GM23338 (cell line): ENCODE data around the gene CHN1. TPM values are rescaled to one million over a fixed set of nuclear protein-coding genes. Genes with fewer than 3 reads are reported as not detected.

Source experiments
- ATAC-seq: fragments of 200-7000 bp; cut with Tn5 transposase; 3 replicates; pipeline ENCODE4 v1.9.1; 2020
- DNase-seq: peaks from one replicate; pipeline ENCODE4 v3.0.0-alpha.2; 2015; ENCODE audit warnings: low spot score
- H2AFZ ChIP-seq: fragments of 200-600 bp; sonication (generic); 2 replicates; pipeline ENCODE4 v1.8.0; 2016; ENCODE audit warnings: antibody characterized with exemption, mild to moderate bottlenecking, moderate library complexity
- H3F3A ChIP-seq: fragments of 200-600 bp; sonication (generic); replicated peaks from 2 replicates; pipeline ENCODE4 v1.8.0; 2017; ENCODE audit warnings: antibody characterized with exemption, mixed run types, low read depth
- H3K27ac ChIP-seq: fragments of 200-600 bp; sonication (generic); 2 replicates; pipeline ENCODE4 v1.6.1; 2016; ENCODE audit warnings: low read depth
- H3K27me3 ChIP-seq: fragments of 200-600 bp; sonication (generic); 2 replicates; pipeline ENCODE4 v1.8.0; 2016; ENCODE audit warnings: mild to moderate bottlenecking, mixed run types, moderate library complexity; ENCODE audit not compliant: insufficient read depth
- H3K36me3 ChIP-seq: fragments of 200-600 bp; sonication (generic); 2 replicates; pipeline ENCODE4 v1.8.0; 2016; ENCODE audit warnings: mild to moderate bottlenecking; ENCODE audit not compliant: insufficient read depth
- H3K4me1 ChIP-seq: fragments of 200-600 bp; sonication (generic); 2 replicates; pipeline ENCODE4 v1.8.0; 2016; ENCODE audit warnings: mild to moderate bottlenecking, moderate library complexity; ENCODE audit not compliant: insufficient read depth
- H3K4me2 ChIP-seq: fragments of 200-600 bp; sonication (generic); 2 replicates; pipeline ENCODE4 v1.7.1; 2017; ENCODE audit warnings: mixed run types
- H3K4me3 ChIP-seq: fragments of 200-600 bp; sonication (generic); 2 replicates; pipeline ENCODE4 v1.6.1; 2016; ENCODE audit warnings: mixed run types
- H3K79me2 ChIP-seq: fragments of 200-600 bp; sonication (generic); replicated peaks from 2 replicates; pipeline ENCODE4 v1.8.0; 2017; ENCODE audit warnings: mild to moderate bottlenecking; ENCODE audit not compliant: insufficient read depth
- H3K9me2 ChIP-seq: fragments of 200-600 bp; sonication (generic); 2 replicates; pipeline ENCODE4 v1.8.0; 2017; ENCODE audit not compliant: insufficient read depth
- H4K20me1 ChIP-seq: fragments of 200-600 bp; sonication (generic); replicated peaks from 2 replicates; pipeline ENCODE4 v1.8.0; 2017; ENCODE audit warnings: mild to moderate bottlenecking; ENCODE audit not compliant: insufficient read depth
- H3K27ac Mint-ChIP-seq: 2 replicates; pipeline ENCODE4 v1.8.0; 2020; ENCODE audit warnings: inconsistent platforms, mild to moderate bottlenecking, moderate library complexity, mixed read lengths
- H3K27me3 Mint-ChIP-seq: 3 replicates; pipeline ENCODE4 v1.8.0; 2022; ENCODE audit warnings: low read depth, mild to moderate bottlenecking, moderate library complexity, mixed read lengths, inconsistent platforms; ENCODE audit not compliant: insufficient read depth, poor library complexity
- H3K36me3 Mint-ChIP-seq: 3 replicates; pipeline ENCODE4 v1.8.0; 2021; ENCODE audit warnings: low read depth, mild to moderate bottlenecking, inconsistent platforms, moderate library complexity, mixed read lengths
- H3K4me1 Mint-ChIP-seq: 3 replicates; pipeline ENCODE4 v1.8.0; 2020; ENCODE audit warnings: mild to moderate bottlenecking, inconsistent platforms, mixed read lengths
- H3K4me3 Mint-ChIP-seq: 3 replicates; pipeline ENCODE4 v1.8.0; 2021; ENCODE audit warnings: moderate library complexity, mild to moderate bottlenecking, inconsistent platforms, mixed read lengths
- H3K9me3 Mint-ChIP-seq: 3 replicates; pipeline ENCODE4 v1.8.0; 2020; ENCODE audit warnings: moderate library complexity, mild to moderate bottlenecking, inconsistent platforms, mixed read lengths
- CREB1 ChIP-seq: fragments of 250-450 bp; sonication (Bioruptor Pico); IDR thresholded peaks from 2 replicates; pipeline ENCODE4 v1.5.0; 2020; ENCODE audit warnings: low read depth, mild to moderate bottlenecking, moderate library complexity
- EZH2phosphoT487 ChIP-seq: fragments of 200-600 bp; sonication (generic); IDR thresholded peaks from one replicate; pipeline ENCODE4 v1.8.1; 2018; ENCODE audit warnings: antibody characterized with exemption; ENCODE audit not compliant: unreplicated experiment
- JUNB ChIP-seq: IDR thresholded peaks from one replicate; pipeline ENCODE4 v1.6.1; 2016; ENCODE audit warnings: antibody characterized with exemption; ENCODE audit not compliant: unreplicated experiment
- NANOG ChIP-seq: IDR thresholded peaks from 2 replicates; pipeline ENCODE4 v1.6.1; 2016; ENCODE audit warnings: antibody characterized with exemption, borderline replicate concordance
- POLR2AphosphoS5 ChIP-seq: IDR thresholded peaks from 2 replicates; pipeline ENCODE4 v1.6.1; 2016; ENCODE audit warnings: antibody characterized with exemption, low read depth
- ZNF114 ChIP-seq: fragments of 250-450 bp; sonication (Bioruptor Pico); IDR thresholded peaks from 2 replicates; pipeline ENCODE4 v1.5.0; 2020; ENCODE audit warnings: mild to moderate bottlenecking, moderate library complexity
- ZNF331 ChIP-seq: fragments of 250-450 bp; sonication (Bioruptor Pico); IDR thresholded peaks from 2 replicates; pipeline ENCODE4 v1.5.0; 2020; ENCODE audit warnings: low read depth, mild to moderate bottlenecking, moderate library complexity
- polyA plus RNA-seq: library from polyadenylated mRNA; unstranded; fragments of >200 nt; fragmentation: Nextera tagmentation; extraction: Ambion mirVana; gene quantifications from 2 replicates; pipeline ENCODE4 v1.2.1, GENCODE V29; 2016
- total RNA-seq: library from RNA; depleted of rRNA; stranded (reverse); fragments of >200 nt; shearing (Covaris generic); gene quantifications from 2 replicates; pipeline ENCODE4 v1.2.3, GENCODE V29; 2014
- TF ChIP-seq, protein P1 (sequence below): IDR thresholded peaks from 2 replicates; pipeline ENCODE4 v1.6.1; 2016; ENCODE audit warnings: antibody characterized with exemption
- TF ChIP-seq, protein P2 (sequence below): fragments of 250-450 bp; sonication (Bioruptor Pico); IDR thresholded peaks from 2 replicates; pipeline ENCODE4 v1.5.0; 2020; ENCODE audit warnings: mild to moderate bottlenecking, moderate library complexity

The CHN1 gene
- total and polyA plus RNA-seq, 2 experiments from 2014 or later, result 28.1 to 36.5 TPM

DNA sequence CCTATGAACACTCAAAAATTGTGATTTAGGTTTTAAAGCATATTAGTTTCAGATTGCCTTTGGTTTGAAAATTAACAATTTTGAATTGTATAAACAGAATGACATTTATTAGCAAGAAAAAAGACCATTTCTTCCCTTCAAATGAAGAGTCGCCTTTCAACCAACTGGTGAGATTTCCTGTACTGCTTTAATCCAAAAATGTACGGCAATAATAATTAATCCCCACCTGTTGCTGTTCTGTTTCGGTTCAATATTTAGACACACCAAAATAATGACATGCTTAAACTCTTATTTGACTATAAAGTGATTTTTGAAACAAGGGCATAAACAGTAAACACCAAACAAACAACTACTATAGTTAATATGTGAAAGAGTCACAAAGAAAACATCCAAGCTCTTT is 39.6 kb downstream of the CHN1 start:
- no peak overlapping the region for H3K4me3 Mint-ChIP-seq
- H4K20me1 ChIP-seq, result no peaks in the 10 kb centered on the region
- no peaks in the 10 kb centered on the region for H3K9me2 ChIP-seq
- no peaks in the 10 kb centered on the region for H3K36me3 ChIP-seq
- H3K27me3 Mint-ChIP-seq, result peaks cover 2% of the 10 kb centered on the region
- peaks cover 18% of the 10 kb centered on the region; the same call in 2 of the 3 replicates for H3K36me3 Mint-ChIP-seq
- peaks cover 63% of the 10 kb centered on the region for H3K4me1 ChIP-seq
- H3K4me3 ChIP-seq, result no peak overlapping the region
- peak overlapping the region; percentile 98 for H3K27ac Mint-ChIP-seq
- peaks cover 56% of the 10 kb centered on the region for H3K4me1 Mint-ChIP-seq
- no peaks in the 10 kb centered on the region for H3K27me3 ChIP-seq
- peaks cover 5% of the 10 kb centered on the region; the same call in 1 of the 2 replicates for H3F3A ChIP-seq
- DNase-seq (no peak), ATAC-seq (no peak)
- H3K27ac ChIP-seq, result peak overlapping the region; percentile 82
- no peak overlapping the region for H2AFZ ChIP-seq
- no peaks in the 10 kb centered on the region; the same call in 2 of the 3 replicates for H3K9me3 Mint-ChIP-seq
- peak overlapping the region; percentile 10 for H3K4me2 ChIP-seq
- TF ChIP-seq ZNF331, result no peak
- TF ChIP-seq, protein P1, sequence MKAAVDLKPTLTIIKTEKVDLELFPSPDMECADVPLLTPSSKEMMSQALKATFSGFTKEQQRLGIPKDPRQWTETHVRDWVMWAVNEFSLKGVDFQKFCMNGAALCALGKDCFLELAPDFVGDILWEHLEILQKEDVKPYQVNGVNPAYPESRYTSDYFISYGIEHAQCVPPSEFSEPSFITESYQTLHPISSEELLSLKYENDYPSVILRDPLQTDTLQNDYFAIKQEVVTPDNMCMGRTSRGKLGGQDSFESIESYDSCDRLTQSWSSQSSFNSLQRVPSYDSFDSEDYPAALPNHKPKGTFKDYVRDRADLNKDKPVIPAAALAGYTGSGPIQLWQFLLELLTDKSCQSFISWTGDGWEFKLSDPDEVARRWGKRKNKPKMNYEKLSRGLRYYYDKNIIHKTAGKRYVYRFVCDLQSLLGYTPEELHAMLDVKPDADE, result no peak
- TF ChIP-seq NANOG, result no peak
- no peak for TF ChIP-seq CREB1 (CRISPR knock-in tag)
- TF ChIP-seq, protein P2, sequence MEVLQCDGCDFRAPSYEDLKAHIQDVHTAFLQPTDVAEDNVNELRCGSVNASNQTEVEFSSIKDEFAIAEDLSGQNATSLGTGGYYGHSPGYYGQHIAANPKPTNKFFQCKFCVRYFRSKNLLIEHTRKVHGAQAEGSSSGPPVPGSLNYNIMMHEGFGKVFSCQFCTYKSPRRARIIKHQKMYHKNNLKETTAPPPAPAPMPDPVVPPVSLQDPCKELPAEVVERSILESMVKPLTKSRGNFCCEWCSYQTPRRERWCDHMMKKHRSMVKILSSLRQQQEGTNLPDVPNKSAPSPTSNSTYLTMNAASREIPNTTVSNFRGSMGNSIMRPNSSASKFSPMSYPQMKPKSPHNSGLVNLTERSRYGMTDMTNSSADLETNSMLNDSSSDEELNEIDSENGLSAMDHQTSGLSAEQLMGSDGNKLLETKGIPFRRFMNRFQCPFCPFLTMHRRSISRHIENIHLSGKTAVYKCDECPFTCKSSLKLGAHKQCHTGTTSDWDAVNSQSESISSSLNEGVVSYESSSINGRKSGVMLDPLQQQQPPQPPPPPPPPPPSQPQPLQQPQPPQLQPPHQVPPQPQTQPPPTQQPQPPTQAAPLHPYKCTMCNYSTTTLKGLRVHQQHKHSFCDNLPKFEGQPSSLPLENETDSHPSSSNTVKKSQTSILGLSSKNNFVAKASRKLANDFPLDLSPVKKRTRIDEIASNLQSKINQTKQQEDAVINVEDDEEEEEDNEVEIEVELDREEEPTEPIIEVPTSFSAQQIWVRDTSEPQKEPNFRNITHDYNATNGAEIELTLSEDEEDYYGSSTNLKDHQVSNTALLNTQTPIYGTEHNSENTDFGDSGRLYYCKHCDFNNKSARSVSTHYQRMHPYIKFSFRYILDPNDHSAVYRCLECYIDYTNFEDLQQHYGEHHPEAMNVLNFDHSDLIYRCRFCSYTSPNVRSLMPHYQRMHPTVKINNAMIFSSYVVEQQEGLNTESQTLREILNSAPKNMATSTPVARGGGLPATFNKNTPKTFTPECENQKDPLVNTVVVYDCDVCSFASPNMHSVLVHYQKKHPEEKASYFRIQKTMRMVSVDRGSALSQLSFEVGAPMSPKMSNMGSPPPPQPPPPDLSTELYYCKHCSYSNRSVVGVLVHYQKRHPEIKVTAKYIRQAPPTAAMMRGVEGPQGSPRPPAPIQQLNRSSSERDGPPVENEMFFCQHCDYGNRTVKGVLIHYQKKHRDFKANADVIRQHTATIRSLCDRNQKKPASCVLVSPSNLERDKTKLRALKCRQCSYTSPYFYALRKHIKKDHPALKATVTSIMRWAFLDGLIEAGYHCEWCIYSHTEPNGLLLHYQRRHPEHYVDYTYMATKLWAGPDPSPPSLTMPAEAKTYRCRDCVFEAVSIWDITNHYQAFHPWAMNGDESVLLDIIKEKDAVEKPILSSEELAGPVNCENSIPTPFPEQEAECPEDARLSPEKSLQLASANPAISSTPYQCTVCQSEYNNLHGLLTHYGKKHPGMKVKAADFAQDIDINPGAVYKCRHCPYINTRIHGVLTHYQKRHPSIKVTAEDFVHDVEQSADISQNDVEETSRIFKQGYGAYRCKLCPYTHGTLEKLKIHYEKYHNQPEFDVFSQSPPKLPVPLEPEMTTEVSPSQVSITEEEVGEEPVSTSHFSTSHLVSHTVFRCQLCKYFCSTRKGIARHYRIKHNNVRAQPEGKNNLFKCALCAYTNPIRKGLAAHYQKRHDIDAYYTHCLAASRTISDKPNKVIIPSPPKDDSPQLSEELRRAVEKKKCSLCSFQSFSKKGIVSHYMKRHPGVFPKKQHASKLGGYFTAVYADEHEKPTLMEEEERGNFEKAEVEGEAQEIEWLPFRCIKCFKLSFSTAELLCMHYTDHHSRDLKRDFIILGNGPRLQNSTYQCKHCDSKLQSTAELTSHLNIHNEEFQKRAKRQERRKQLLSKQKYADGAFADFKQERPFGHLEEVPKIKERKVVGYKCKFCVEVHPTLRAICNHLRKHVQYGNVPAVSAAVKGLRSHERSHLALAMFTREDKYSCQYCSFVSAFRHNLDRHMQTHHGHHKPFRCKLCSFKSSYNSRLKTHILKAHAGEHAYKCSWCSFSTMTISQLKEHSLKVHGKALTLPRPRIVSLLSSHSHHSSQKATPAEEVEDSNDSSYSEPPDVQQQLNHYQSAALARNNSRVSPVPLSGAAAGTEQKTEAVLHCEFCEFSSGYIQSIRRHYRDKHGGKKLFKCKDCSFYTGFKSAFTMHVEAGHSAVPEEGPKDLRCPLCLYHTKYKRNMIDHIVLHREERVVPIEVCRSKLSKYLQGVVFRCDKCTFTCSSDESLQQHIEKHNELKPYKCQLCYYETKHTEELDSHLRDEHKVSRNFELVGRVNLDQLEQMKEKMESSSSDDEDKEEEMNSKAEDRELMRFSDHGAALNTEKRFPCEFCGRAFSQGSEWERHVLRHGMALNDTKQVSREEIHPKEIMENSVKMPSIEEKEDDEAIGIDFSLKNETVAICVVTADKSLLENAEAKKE (CRISPR knock-in tag), result no peak
- TF ChIP-seq JUNB, result no peak
- no peak for TF ChIP-seq POLR2AphosphoS5
- TF ChIP-seq ZNF114 (CRISPR knock-in tag), result no peak
- no peak for TF ChIP-seq EZH2phosphoT487
- H3K79me2 ChIP-seq, result peaks cover 77% of the 10 kb centered on the region
